K562 (cell line): ENCODE results near the gene PTTG1IP. TPM values are rescaled to one million over a fixed set of nuclear protein-coding genes. Genes with fewer than 3 reads are reported as not detected.

Experiments used
- BRCA1 ChIP-seq, 2 experiments: fragments of 450-650 bp in 1 of 2; sonication (generic) in 1 of 2; formaldehyde crosslinking in 1 of 2; IDR thresholded peaks; 2 replicates each; pipeline versions ENCODE4 v1.5.0 to v1.6.1; 2017 to 2020; ENCODE audit warnings: mild to moderate bottlenecking in 1 of 2, missing genetic modification reagents in 1 of 2
- CBX3 ChIP-seq, 2 experiments: IDR thresholded peaks; 1 replicate in 1 of 2; 2 replicates in 1 of 2; pipeline ENCODE4 v1.6.1; 2012; ENCODE audit warnings: inconsistent platforms in 2 of 2, low read length in 2 of 2, borderline replicate concordance in 1 of 2, control low read depth in 1 of 2
- ELF2 ChIP-seq: fragments of 250-450 bp; sonication (Bioruptor Pico); IDR thresholded peaks from 2 replicates; pipeline ENCODE4 v1.5.0; 2021; ENCODE audit warnings: mild to moderate bottlenecking
- ELF4 ChIP-seq: fragments of 450-650 bp; formaldehyde crosslinking; IDR thresholded peaks from 2 replicates; pipeline ENCODE4 v1.4.0; 2022; ENCODE audit warnings: missing genetic modification characterization
- ESRRB ChIP-seq: fragments of 250-450 bp; sonication (Bioruptor Pico); IDR thresholded peaks from 2 replicates; pipeline ENCODE4 v1.5.0; 2020; ENCODE audit warnings: mild to moderate bottlenecking, moderate library complexity, borderline replicate concordance
- MYNN ChIP-seq, 2 experiments: sonication (generic); formaldehyde crosslinking in 1 of 2; IDR thresholded peaks; 2 replicates each; pipeline versions ENCODE4 v1.5.0 to v1.6.1; 2016 to 2020; ENCODE audit warnings: antibody characterized with exemption in 1 of 2, missing genetic modification reagents in 1 of 2
- SMARCC2 ChIP-seq: fragments of 450-650 bp; IDR thresholded peaks from 2 replicates; pipeline ENCODE4 v1.6.1; 2017; ENCODE audit warnings: antibody characterized with exemption, moderate library complexity, mild to moderate bottlenecking, low read depth
- SPI1 ChIP-seq: IDR thresholded peaks from 2 replicates; pipeline ENCODE4 v1.6.1; 2011; ENCODE audit warnings: low read depth, low read length, control low read depth, borderline replicate concordance
- STAT6 ChIP-seq: sonication (generic); formaldehyde crosslinking; IDR thresholded peaks from 2 replicates; pipeline ENCODE4 v1.8.1; 2023; ENCODE audit warnings: mild to moderate bottlenecking, missing genetic modification reagents
- TCF7 ChIP-seq: sonication (generic); IDR thresholded peaks from 2 replicates; pipeline ENCODE4 v1.6.1; 2016; ENCODE audit warnings: antibody characterized with exemption, borderline replicate concordance
- ZNF324 ChIP-seq: fragments of 250-450 bp; sonication (Bioruptor Pico); IDR thresholded peaks from 2 replicates; pipeline ENCODE4 v1.4.0; 2020; ENCODE audit warnings: mild to moderate bottlenecking
- ZNF639 ChIP-seq, 2 experiments: fragments of 200-800 bp in 1 of 2; sonication (Bioruptor generic) in 1 of 2; sonication (generic) in 1 of 2; formaldehyde crosslinking in 1 of 2; IDR thresholded peaks in 1 of 2; conservative IDR thresholded peaks in 1 of 2; 2 replicates each; pipeline versions ENCODE4 v1.5.0 to v1.6.1; 2016 to 2020; ENCODE audit warnings: missing compliant biosample characterization in 1 of 2, missing genetic modification characterization in 1 of 2, missing genetic modification reagents in 1 of 2
- ZNF696 ChIP-seq: fragments of 250-450 bp; sonication (Bioruptor Pico); conservative IDR thresholded peaks from 2 replicates; pipeline ENCODE4 v1.4.0; 2020; ENCODE audit warnings: mild to moderate bottlenecking, moderate library complexity
- polyA plus RNA-seq, 8 experiments: library from polyadenylated mRNA; depleted of rRNA in 4 of 8; stranded (reverse) in 5 of 8; unstranded in 3 of 8; fragments of >200 nt; fragmentation: Nextera tagmentation in 2 of 8; fragmentation: Illumina TruSeq in 1 of 8; extraction: Ambion mirVana in 2 of 8; extraction: Trizol in 1 of 8; gene quantifications; 2 replicates each; pipeline versions ENCODE4 v1.2.1 to v1.2.3, GENCODE V29; 2011 to 2014; ENCODE audit warnings: inconsistent platforms in 1 of 8, missing spikeins in 1 of 8
- total RNA-seq, 7 experiments: library from RNA; depleted of rRNA in 6 of 7; stranded (reverse); fragments of >200 nt in 6 of 7; fragmentation: Illumina TruSeq in 2 of 7; extraction: Trizol in 2 of 7; gene quantifications; 2 replicates each; pipeline versions ENCODE4 v1.2.1 to v1.2.3, GENCODE V29; 2011 to 2021; ENCODE audit warnings: low replicate concordance in 1 of 7
- TF ChIP-seq, protein P1 (sequence below): IDR thresholded peaks from 3 replicates; pipeline ENCODE4 v1.6.1; 2011; ENCODE audit warnings: borderline replicate concordance, mild to moderate bottlenecking; ENCODE audit not compliant: insufficient read length, insufficient read depth
- TF ChIP-seq, protein P2 (sequence below): sonication (generic); formaldehyde crosslinking; IDR thresholded peaks from 2 replicates; pipeline ENCODE4 v1.8.0; 2022; ENCODE audit warnings: missing genetic modification reagents, mild to moderate bottlenecking, borderline replicate concordance
- TF ChIP-seq, protein P3 (sequence below): fragments of 200-800 bp; sonication (Bioruptor generic); IDR thresholded peaks from 2 replicates; pipeline ENCODE4 v1.6.1; 2017; ENCODE audit warnings: missing genetic modification characterization, missing compliant biosample characterization

Gene PTTG1IP
- total and polyA plus RNA-seq, 9 of the 15 experiments (the other 6 are each of a cell fraction or from before 2014, with no cell fraction given), result 5.0 to 99.3 (median 82.4) TPM

DNA sequence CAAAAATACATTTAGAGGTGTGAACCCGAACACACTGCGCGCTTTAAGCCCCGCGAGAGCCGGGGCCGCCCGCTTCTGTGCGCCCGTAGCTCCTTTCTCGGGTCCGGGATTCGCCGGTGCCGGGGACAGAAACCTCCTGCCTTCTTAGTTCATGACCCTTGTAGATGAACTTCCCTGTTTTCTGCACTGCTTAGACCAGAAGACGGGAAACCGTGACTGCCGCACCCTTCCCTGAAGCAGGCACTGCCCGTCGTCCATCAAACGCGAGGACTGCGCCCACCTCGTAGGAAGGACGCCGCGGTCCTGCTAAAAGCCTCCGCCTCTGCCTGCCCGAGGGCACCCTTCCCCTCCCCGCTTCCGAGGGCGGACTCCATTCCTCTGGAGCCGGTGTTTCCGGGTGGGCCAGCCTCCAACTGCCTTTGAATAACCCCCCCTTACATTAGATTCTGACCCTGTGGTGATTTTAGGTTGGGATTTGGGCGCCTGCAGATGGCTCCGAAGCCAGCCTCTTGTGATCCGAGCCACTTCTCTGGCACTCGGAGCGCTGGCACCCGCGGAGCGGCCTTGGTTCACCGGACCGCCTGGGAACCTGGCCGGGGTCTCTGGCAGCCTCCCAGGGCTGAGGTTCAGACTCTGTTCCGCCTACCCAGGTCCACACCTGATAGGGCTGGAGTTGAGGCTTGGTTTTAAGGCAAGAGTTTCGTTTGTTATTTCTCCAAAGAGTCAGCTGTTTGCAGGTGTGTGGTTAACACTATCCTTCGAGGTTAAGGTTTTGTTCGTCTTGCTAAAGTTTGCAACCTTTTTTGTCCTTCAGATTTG lies 1.2 kb upstream of the PTTG1IP start (continued):
- TF ChIP-seq CBX3 (IDR thresholded peaks at IDR 0.05; ENCODE audit: borderline replicate concordance in 1 of 2, low read length in 2 of 2), result no peak
- TF ChIP-seq, protein P1, sequence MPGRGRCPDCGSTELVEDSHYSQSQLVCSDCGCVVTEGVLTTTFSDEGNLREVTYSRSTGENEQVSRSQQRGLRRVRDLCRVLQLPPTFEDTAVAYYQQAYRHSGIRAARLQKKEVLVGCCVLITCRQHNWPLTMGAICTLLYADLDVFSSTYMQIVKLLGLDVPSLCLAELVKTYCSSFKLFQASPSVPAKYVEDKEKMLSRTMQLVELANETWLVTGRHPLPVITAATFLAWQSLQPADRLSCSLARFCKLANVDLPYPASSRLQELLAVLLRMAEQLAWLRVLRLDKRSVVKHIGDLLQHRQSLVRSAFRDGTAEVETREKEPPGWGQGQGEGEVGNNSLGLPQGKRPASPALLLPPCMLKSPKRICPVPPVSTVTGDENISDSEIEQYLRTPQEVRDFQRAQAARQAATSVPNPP, result no peak
- TF ChIP-seq STAT6 (CRISPR knock-in tag), result no peak
- no peak for TF ChIP-seq MYNN (IDR thresholded peaks at IDR 0.05)
- no peak for TF ChIP-seq MYNN (CRISPR knock-in tag; IDR thresholded peaks at IDR 0.05)
- TF ChIP-seq, protein P2, sequence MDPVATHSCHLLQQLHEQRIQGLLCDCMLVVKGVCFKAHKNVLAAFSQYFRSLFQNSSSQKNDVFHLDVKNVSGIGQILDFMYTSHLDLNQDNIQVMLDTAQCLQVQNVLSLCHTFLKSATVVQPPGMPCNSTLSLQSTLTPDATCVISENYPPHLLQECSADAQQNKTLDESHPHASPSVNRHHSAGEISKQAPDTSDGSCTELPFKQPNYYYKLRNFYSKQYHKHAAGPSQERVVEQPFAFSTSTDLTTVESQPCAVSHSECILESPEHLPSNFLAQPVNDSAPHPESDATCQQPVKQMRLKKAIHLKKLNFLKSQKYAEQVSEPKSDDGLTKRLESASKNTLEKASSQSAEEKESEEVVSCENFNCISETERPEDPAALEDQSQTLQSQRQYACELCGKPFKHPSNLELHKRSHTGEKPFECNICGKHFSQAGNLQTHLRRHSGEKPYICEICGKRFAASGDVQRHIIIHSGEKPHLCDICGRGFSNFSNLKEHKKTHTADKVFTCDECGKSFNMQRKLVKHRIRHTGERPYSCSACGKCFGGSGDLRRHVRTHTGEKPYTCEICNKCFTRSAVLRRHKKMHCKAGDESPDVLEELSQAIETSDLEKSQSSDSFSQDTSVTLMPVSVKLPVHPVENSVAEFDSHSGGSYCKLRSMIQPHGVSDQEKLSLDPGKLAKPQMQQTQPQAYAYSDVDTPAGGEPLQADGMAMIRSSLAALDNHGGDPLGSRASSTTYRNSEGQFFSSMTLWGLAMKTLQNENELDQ (CRISPR knock-in tag), result no peak
- TF ChIP-seq ZNF639 (CRISPR knock-in tag; conservative IDR thresholded peaks at IDR 0.05 in 1 of 2, IDR thresholded peaks at IDR 0.05 in 1 of 2), result 0 out of 4 replicates have a peak, but pooled peaks of 1 of the 2 experiments have one; percentile 7
- TF ChIP-seq, protein P3, sequence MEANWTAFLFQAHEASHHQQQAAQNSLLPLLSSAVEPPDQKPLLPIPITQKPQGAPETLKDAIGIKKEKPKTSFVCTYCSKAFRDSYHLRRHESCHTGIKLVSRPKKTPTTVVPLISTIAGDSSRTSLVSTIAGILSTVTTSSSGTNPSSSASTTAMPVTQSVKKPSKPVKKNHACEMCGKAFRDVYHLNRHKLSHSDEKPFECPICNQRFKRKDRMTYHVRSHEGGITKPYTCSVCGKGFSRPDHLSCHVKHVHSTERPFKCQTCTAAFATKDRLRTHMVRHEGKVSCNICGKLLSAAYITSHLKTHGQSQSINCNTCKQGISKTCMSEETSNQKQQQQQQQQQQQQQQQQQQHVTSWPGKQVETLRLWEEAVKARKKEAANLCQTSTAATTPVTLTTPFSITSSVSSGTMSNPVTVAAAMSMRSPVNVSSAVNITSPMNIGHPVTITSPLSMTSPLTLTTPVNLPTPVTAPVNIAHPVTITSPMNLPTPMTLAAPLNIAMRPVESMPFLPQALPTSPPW, result peak; percentile 19; the same call in 1 of the 2 replicates
- no peak for TF ChIP-seq ESRRB
- TF ChIP-seq ELF2 (CRISPR knock-in tag), result no peak
- TF ChIP-seq ZNF324, result no peak
- no peak for TF ChIP-seq ELF4 (CRISPR knock-in tag)
- no peak for TF ChIP-seq SMARCC2
- no peak for TF ChIP-seq TCF7
- no peak for TF ChIP-seq BRCA1 (IDR thresholded peaks at IDR 0.05)
- no peak for TF ChIP-seq BRCA1 (CRISPR knock-in tag; IDR thresholded peaks at IDR 0.05)
- TF ChIP-seq ZNF696 (CRISPR knock-in tag), result no peak
- no peak for TF ChIP-seq SPI1
